Transverse colon (tissue), 4 donors: ENCODE data around the gene TRIM37. TPM values are rescaled to one million over a fixed set of nuclear protein-coding genes. Genes with fewer than 3 reads are reported as not detected.

ENCODE experiments used
- DNase-seq: peaks from one replicate; pipeline ENCODE4 v3.0.0-alpha.2; 2019
- H3K27ac ChIP-seq, 4 donors: fragments of 200-600 bp; sonication (generic); 2 replicates each; pipeline ENCODE4 v1.5.1; 2016 to 2018; ENCODE audit warnings: inconsistent platforms in 4 of 4
- H3K27me3 ChIP-seq: fragments of 200-600 bp; sonication (generic); 2 replicates; pipeline ENCODE4 v1.5.1; 2017; ENCODE audit warnings: inconsistent platforms
- H3K36me3 ChIP-seq, 4 donors: fragments of 200-600 bp; sonication (generic); 2 replicates each; pipeline ENCODE4 v1.5.1; 2017 to 2019; ENCODE audit warnings: inconsistent platforms in 4 of 4
- H3K4me1 ChIP-seq, 4 donors: fragments of 200-600 bp; sonication (generic); 2 replicates each; pipeline ENCODE4 v1.5.1; 2017 to 2020; ENCODE audit warnings: inconsistent platforms in 4 of 4
- H3K4me3 ChIP-seq, 4 donors: fragments of 200-600 bp; sonication (generic); 1 replicate in 1 of 4; 2 replicates in 3 of 4; pipeline versions ENCODE4 v1.5.1 to v1.6.1; 2017 to 2019; ENCODE audit warnings: inconsistent platforms in 4 of 4
- H3K9me3 ChIP-seq, 2 donors: fragments of 200-600 bp; sonication (generic); 2 replicates each; pipeline ENCODE4 v1.5.1; 2017 to 2019; ENCODE audit warnings: inconsistent platforms in 2 of 2
- EP300 ChIP-seq: sonication (generic); formaldehyde crosslinking; IDR thresholded peaks from one replicate; pipeline ENCODE4 v1.6.1; 2017; ENCODE audit warnings: antibody characterized with exemption, low read depth
- POLR2A ChIP-seq: fragments of 450-650 bp; IDR thresholded peaks from one replicate; pipeline ENCODE4 v1.6.1; 2016; ENCODE audit warnings: antibody characterized with exemption, mild to moderate bottlenecking, moderate library complexity
- POLR2AphosphoS5 ChIP-seq, 3 donors: sonication (generic); formaldehyde crosslinking; IDR thresholded peaks; one replicate each; pipeline ENCODE4 v1.6.1; 2016; ENCODE audit warnings: antibody characterized with exemption in 3 of 3
- WGBS, 2 donors: methylation state at CpG; one replicate each; pipeline ENCODE4 v1.1.5; 2018; ENCODE audit warnings: low coverage in 1 of 2; 5-methylcytosine and 5-hydroxymethylcytosine counted together
- in situ Hi-C, 4 donors: fragments of 200-750 bp; cut with MboI; loops; one replicate each; pipeline versions ENCODE4 v1.15.0 to v1.15.1; 2017; ENCODE audit warnings: low sequenced_read_pairs in 3 of 4, low pct_ligation_motif_present in 1 of 4, low pct_unique_long_range_greater_than_20kb in 1 of 4
- intact Hi-C: fragments of 100-400 bp; cut with DNase I; formaldehyde crosslinking; loops from one replicate; pipeline ENCODE4 v1.15.1; 2023; ENCODE audit warnings: low total_unique reads
- total RNA-seq, 4 donors: library from RNA; depleted of rRNA; stranded (reverse); fragments of >200 nt; gene quantifications; one replicate each; pipeline ENCODE4 v1.1.0, GENCODE V29; 2016
- TF ChIP-seq, protein P1 (sequence below), 5 experiments: fragments of 200-600 bp in 3 of 5; fragments of 450-650 bp in 2 of 5; sonication (generic) in 3 of 5; IDR thresholded peaks; 1 replicate in 2 of 5; 2 replicates in 3 of 5; pipeline ENCODE4 v1.5.1; 2016 to 2017; ENCODE audit warnings: antibody characterized with exemption in 5 of 5, inconsistent platforms in 3 of 5, mild to moderate bottlenecking in 2 of 5, moderate library complexity in 1 of 5

The TRIM37 gene
- total RNA-seq, 4 donors from 2014 or later = 2.2 to 18.3 (median 14.7) TPM

DNA sequence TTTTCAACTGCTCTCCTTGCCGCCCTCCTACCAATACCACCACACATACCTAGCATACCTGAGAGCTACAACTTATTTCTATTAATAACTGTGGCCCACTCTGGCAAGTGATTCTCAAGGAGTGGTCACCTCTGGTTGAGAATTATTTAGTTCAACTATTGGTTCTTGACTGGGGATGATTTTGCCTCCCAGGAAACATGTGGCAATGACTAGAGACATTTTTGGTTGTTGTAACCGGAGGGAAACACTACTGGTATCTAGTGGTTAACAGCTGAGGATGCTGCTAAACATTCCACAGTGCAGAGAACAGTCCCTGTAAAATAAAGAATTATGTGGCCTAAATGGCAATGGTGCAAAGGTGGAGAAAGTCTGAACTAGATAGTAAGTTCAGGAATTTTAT, 96.7 kb downstream of the TRIM37 start:
- TF ChIP-seq, protein P1, sequence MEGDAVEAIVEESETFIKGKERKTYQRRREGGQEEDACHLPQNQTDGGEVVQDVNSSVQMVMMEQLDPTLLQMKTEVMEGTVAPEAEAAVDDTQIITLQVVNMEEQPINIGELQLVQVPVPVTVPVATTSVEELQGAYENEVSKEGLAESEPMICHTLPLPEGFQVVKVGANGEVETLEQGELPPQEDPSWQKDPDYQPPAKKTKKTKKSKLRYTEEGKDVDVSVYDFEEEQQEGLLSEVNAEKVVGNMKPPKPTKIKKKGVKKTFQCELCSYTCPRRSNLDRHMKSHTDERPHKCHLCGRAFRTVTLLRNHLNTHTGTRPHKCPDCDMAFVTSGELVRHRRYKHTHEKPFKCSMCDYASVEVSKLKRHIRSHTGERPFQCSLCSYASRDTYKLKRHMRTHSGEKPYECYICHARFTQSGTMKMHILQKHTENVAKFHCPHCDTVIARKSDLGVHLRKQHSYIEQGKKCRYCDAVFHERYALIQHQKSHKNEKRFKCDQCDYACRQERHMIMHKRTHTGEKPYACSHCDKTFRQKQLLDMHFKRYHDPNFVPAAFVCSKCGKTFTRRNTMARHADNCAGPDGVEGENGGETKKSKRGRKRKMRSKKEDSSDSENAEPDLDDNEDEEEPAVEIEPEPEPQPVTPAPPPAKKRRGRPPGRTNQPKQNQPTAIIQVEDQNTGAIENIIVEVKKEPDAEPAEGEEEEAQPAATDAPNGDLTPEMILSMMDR (IDR thresholded peaks at IDR 0.05) = no peak
- TF ChIP-seq POLR2AphosphoS5 (IDR thresholded peaks at IDR 0.05) (no peak), EP300 (no peak), POLR2A (no peak)
- no peaks in the 10 kb centered on the region for H3K9me3 ChIP-seq
- no peak overlapping the region for H3K27ac ChIP-seq
- H3K4me3 ChIP-seq = no peak overlapping the region
- H3K4me1 ChIP-seq = no peaks in the 10 kb centered on the region
- peaks cover 0 to 9% (median 0%) of the 10 kb centered on the region in 4 donors for H3K36me3 ChIP-seq
- in situ Hi-C loops (loop anchor here in 2 of 4 donors (10.0 kb wide), 2 partner anchors 295 to 415 kb away; no protein-coding TSS in a partner anchor), intact Hi-C loops (no loop called here)
- no peak for DNase-seq
- no peaks in the 10 kb centered on the region for H3K27me3 ChIP-seq
- WGBS, 2 donors = 40 to 98% methylated on average over 1 to 2 of the region's 2 CpGs

DNA sequence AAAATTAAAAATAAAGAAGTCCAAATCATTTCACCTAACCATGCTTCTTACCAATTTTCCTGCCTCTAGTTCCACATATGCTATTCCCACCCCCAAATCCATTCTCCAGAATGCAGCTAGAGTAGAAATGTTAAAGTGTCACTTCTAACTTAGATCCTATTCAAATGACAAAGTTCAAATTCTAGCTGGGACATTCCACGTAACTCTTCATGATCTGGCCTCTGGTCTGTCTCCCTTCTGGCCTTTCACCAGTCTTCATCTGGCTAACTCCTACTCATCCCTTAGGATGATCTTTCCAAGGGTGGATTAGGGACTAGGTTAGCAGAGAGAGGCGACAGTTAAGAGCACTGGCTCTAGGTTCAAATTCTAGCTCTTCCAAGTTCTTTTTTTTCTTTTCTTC, 97.9 kb downstream of the TRIM37 start:
- in situ Hi-C loops = loop anchor here in 3 of 4 donors (5.0 to 10.0 kb wide), 6 partner anchors 294 to 484 kb away; no protein-coding TSS in a partner anchor
- TF ChIP-seq, protein P1 (IDR thresholded peaks at IDR 0.05) = no peak
- TF ChIP-seq EP300 (no peak), POLR2AphosphoS5 (IDR thresholded peaks at IDR 0.05) (no peak), POLR2A (no peak)
- no peak for DNase-seq
- intact Hi-C loops = loop anchor here (10.0 kb wide), 1 partner anchor 494 kb away; the partner anchor contains the start of gene MTMR4
- Histone ChIP-seq H3K4me3 (no peak overlapping the region), H3K27me3 (no peaks in the 10 kb centered on the region), H3K27ac (no peak overlapping the region), H3K4me1 (peaks cover 0 to 5% (median 0%) of the 10 kb centered on the region in 4 donors), H3K9me3 (no peaks in the 10 kb centered on the region), H3K36me3 (peaks cover 0 to 9% (median 0%) of the 10 kb centered on the region in 4 donors)
- WGBS, 2 donors = 83 to 97% methylated on average over 2 of the region's 2 CpGs

DNA sequence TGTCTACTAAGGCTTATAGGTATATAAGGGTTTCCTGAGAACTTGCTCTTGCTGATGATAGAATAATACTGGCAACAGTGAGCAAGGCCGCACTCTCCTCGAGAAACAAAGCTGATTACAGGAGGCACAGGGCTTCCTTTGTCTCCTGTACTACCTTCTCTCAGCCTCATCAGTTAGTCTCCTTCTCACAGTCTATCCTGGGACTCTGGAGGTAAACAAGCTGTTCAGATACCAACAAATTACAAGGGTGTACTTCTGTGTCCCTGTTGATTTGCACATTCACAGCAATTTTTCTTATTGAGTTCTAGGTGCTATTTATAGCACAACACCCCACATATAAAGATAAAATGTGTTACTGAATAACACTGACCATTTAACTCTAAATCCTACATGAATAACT, 98.7 kb downstream of the TRIM37 start:
- WGBS, 2 donors = 81% methylated on average over 2 of the region's 2 CpGs; no CpG with 5 or more reads in 1 of the 2 donors
- Histone ChIP-seq H3K4me3 (no peak overlapping the region), H3K4me1 (peaks cover 0 to 5% (median 0%) of the 10 kb centered on the region in 4 donors), H3K27me3 (no peaks in the 10 kb centered on the region), H3K36me3 (peaks cover 0 to 9% (median 0%) of the 10 kb centered on the region in 4 donors), H3K27ac (no peak overlapping the region), H3K9me3 (no peaks in the 10 kb centered on the region)
- TF ChIP-seq, protein P1 (IDR thresholded peaks at IDR 0.05) = no peak
- TF ChIP-seq EP300 (no peak), POLR2AphosphoS5 (IDR thresholded peaks at IDR 0.05) (no peak), POLR2A (no peak)
- in situ Hi-C loops = loop anchor here in 3 of 4 donors (5.0 to 10.0 kb wide), 6 partner anchors 293 to 483 kb away; no protein-coding TSS in a partner anchor
- intact Hi-C loops = loop anchor here (10.0 kb wide), 1 partner anchor 493 kb away; the partner anchor contains the start of gene MTMR4
- DNase-seq = no peak

DNA sequence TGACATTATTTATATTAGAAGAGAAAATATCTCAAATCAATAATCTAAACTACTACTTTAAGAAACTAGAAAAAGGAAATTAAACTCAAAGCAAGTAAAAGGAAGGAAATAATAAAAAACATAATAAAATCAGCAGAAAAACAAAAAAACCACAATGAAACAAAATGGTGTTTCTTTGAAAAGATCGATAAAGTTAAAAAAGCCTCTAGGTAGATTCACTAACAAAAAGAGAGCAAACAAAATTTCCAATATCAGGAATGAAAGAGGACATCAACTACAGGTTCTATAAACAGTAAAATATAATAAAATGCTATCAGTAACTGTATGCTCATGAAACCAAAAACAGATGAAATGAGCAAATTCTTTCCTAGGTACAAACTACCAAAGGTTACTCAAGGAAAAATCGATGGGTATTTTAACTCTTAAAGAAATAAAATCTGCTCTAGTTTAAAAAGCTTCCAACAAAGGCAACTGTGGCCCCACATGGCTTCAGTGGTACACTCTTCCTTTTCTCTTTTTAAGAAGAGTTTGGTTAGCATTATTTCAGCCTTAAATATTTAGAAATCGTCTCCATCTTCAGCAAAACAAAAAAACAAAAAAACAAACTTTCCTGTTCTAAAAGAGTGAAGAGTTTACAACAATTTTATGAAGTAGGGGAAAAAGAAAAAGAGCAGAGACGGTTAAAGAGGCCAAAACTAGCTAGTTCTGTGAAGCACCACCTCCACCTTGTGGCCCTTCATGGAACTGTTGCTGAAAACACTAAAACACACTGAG, 102.2 kb downstream of the TRIM37 start:
- WGBS, 2 donors = 17 to 22% methylated on average over 4 of the region's 4 CpGs
- intact Hi-C loops = loop anchor here (5.0 to 10.0 kb wide), 3 partner anchors 292 to 490 kb away; partner anchors contain the start of gene MTMR4

More for the DNA sequence above, 102.2 kb downstream of the TRIM37 start:
- H3K27me3 ChIP-seq = no peaks in the 10 kb centered on the region
- no peak overlapping the region for H3K27ac ChIP-seq
- DNase-seq = peak; percentile 64
- H3K4me1 ChIP-seq = peaks cover 0 to 5% (median 0%) of the 10 kb centered on the region in 4 donors
- no peaks in the 10 kb centered on the region for H3K9me3 ChIP-seq
- peaks cover 0 to 10% (median 0%) of the 10 kb centered on the region in 4 donors for H3K36me3 ChIP-seq
- TF ChIP-seq EP300 = no peak
- no peak for TF ChIP-seq POLR2A
- TF ChIP-seq, protein P1 (IDR thresholded peaks at IDR 0.05) = peak; percentile 90 to 95 (median 93)
- TF ChIP-seq POLR2AphosphoS5 (IDR thresholded peaks at IDR 0.05) = no peak
- H3K4me3 ChIP-seq = no peak overlapping the region
- in situ Hi-C loops = loop anchor here in 3 of 4 donors (5.0 to 10.0 kb wide), 6 partner anchors 290 to 480 kb away; no protein-coding TSS in a partner anchor
